ENCODE results near the gene FBXO27. TPM values are rescaled to one million over a fixed set of nuclear protein-coding genes. Genes with fewer than 3 reads are reported as not detected.
A peak's percentile ranks its signal among the peaks of the same experiment; 100 is the strongest.

Gene FBXO27
- total and polyA plus RNA-seq, 2 of the 13 experiments (the other 11 are each of a cell fraction or from before 2014, with no cell fraction given) = 0.15 to 2.8 TPM

DNA sequence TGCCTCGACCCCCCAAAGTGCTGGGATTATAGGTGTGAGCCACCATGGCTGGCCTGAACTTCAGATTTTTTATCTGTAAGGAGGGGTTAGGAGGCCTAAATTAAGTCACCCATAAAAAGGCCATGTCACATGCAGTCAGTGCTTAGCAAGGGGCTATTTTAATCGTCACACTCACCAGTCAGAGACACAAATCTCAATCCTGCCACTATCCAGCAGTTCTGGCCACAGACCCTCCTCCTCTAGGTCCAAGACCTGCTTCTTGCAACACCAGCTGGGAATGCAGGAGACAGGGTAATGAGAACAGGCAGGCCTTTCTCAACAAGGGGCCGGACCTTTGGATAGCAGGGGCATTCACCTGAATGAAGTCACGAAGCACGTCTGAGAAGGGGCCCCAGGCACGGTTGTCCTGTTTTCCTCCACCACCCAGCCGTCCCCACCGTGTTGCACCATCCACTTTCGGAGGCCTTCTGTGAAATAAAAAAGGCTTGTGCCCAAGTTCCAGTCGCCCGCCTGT, 1.4 kb downstream of the FBXO27 start (continued):
- TF ChIP-seq, protein P1, sequence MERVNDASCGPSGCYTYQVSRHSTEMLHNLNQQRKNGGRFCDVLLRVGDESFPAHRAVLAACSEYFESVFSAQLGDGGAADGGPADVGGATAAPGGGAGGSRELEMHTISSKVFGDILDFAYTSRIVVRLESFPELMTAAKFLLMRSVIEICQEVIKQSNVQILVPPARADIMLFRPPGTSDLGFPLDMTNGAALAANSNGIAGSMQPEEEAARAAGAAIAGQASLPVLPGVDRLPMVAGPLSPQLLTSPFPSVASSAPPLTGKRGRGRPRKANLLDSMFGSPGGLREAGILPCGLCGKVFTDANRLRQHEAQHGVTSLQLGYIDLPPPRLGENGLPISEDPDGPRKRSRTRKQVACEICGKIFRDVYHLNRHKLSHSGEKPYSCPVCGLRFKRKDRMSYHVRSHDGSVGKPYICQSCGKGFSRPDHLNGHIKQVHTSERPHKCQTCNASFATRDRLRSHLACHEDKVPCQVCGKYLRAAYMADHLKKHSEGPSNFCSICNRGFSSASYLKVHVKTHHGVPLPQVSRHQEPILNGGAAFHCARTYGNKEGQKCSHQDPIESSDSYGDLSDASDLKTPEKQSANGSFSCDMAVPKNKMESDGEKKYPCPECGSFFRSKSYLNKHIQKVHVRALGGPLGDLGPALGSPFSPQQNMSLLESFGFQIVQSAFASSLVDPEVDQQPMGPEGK (CRISPR knock-in tag; IDR thresholded peaks at IDR 0.05) = peak; percentile 62; the same call in 1 of the 2 replicates
- peak; percentile 55 for TF ChIP-seq SALL1 (CRISPR knock-in tag; IDR thresholded peaks at IDR 0.05)
- peak; percentile 78 for TF ChIP-seq CEBPB (IDR thresholded peaks at IDR 0.05; ENCODE audit: borderline replicate concordance, low read depth, low read length)
- 0 out of 2 replicates have a peak, but pooled peaks have one; percentile 38 for TF ChIP-seq GATAD2A (CRISPR knock-in tag; IDR thresholded peaks at IDR 0.05)
- TF ChIP-seq, protein P2, sequence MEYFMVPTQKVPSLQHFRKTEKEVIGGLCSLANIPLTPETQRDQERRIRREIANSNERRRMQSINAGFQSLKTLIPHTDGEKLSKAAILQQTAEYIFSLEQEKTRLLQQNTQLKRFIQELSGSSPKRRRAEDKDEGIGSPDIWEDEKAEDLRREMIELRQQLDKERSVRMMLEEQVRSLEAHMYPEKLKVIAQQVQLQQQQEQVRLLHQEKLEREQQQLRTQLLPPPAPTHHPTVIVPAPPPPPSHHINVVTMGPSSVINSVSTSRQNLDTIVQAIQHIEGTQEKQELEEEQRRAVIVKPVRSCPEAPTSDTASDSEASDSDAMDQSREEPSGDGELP (IDR thresholded peaks at IDR 0.05; ENCODE audit: borderline replicate concordance, low read depth) = peak; percentile 71
- 0 out of 2 replicates have a peak, but pooled peaks have one; percentile 31 for TF ChIP-seq ZNF709 (CRISPR knock-in tag; IDR thresholded peaks at IDR 0.05)
- TF ChIP-seq MIER2 (CRISPR knock-in tag; IDR thresholded peaks at IDR 0.05) = no peak
- TF ChIP-seq, protein P3, sequence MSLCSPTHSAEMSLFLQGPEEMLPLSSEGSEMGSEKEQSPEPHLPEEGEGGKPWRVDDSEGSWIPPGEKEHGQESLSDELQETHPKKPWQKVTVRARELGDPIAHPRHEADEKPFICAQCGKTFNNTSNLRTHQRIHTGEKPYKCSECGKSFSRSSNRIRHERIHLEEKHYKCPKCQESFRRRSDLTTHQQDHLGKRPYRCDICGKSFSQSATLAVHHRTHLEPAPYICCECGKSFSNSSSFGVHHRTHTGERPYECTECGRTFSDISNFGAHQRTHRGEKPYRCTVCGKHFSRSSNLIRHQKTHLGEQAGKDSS (CRISPR knock-in tag; IDR thresholded peaks at IDR 0.05; ENCODE audit: borderline replicate concordance, low read depth) = 0 out of 2 replicates have a peak, but pooled peaks have one; percentile 33
- TF ChIP-seq, protein P4, sequence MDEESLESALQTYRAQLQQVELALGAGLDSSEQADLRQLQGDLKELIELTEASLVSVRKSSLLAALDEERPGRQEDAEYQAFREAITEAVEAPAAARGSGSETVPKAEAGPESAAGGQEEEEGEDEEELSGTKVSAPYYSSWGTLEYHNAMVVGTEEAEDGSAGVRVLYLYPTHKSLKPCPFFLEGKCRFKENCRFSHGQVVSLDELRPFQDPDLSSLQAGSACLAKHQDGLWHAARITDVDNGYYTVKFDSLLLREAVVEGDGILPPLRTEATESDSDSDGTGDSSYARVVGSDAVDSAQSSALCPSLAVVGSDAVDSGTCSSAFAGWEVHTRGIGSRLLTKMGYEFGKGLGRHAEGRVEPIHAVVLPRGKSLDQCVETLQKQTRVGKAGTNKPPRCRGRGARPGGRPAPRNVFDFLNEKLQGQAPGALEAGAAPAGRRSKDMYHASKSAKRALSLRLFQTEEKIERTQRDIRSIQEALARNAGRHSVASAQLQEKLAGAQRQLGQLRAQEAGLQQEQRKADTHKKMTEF (CRISPR knock-in tag; IDR thresholded peaks at IDR 0.05) = 0 out of 2 replicates have a peak, but pooled peaks have one; percentile 22
- peak; percentile 36 to 76; a peak in 3 of 4 replicates for TF ChIP-seq POLR2A (IDR thresholded peaks at IDR 0.05; ENCODE audit: insufficient read depth in 1 of 2, low read depth in 2 of 2, low read length in 2 of 2)
- TF ChIP-seq HOXA3 (CRISPR knock-in tag; IDR thresholded peaks at IDR 0.05) = peak; percentile 66; the same call in 1 of the 2 replicates
- 0 out of 2 replicates have a peak, but pooled peaks have one; percentile 11 for TF ChIP-seq ZNF605 (CRISPR knock-in tag; IDR thresholded peaks at IDR 0.05)
- peak; percentile 21; the same call in 1 of the 2 replicates for TF ChIP-seq ETV5 (CRISPR knock-in tag; IDR thresholded peaks at IDR 0.05; ENCODE audit: borderline replicate concordance)
- no peak for TF ChIP-seq KDM2A (CRISPR knock-in tag; IDR thresholded peaks at IDR 0.05; ENCODE audit: borderline replicate concordance, low read depth)
- 0 out of 2 replicates have a peak, but pooled peaks have one; percentile 30 for TF ChIP-seq KLF6 (CRISPR knock-in tag; IDR thresholded peaks at IDR 0.05)
- TF ChIP-seq, protein P5, sequence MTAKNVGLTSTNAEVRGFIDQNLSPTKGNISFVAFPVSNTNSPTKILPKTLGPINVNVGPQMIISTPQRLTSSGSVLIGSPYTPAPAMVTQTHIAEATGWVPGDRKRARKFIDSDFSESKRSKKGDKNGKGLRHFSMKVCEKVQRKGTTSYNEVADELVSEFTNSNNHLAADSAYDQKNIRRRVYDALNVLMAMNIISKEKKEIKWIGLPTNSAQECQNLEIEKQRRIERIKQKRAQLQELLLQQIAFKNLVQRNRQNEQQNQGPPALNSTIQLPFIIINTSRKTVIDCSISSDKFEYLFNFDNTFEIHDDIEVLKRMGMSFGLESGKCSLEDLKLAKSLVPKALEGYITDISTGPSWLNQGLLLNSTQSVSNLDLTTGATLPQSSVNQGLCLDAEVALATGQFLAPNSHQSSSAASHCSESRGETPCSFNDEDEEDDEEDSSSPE (CRISPR knock-in tag; IDR thresholded peaks at IDR 0.05) = 0 out of 2 replicates have a peak, but pooled peaks have one; percentile 25
- TF ChIP-seq FOSL2 (CRISPR knock-in tag; IDR thresholded peaks at IDR 0.05) = peak; percentile 27; the same call in 1 of the 2 replicates
- TF ChIP-seq MAZ (IDR thresholded peaks at IDR 0.05; ENCODE audit: borderline replicate concordance, low read depth, low read length) = no peak
- peak; percentile 17; the same call in 1 of the 2 replicates for TF ChIP-seq MAZ (CRISPR knock-in tag; IDR thresholded peaks at IDR 0.05; ENCODE audit: low read depth)
- TF ChIP-seq THAP11 (CRISPR knock-in tag; IDR thresholded peaks at IDR 0.05) = 0 out of 2 replicates have a peak, but pooled peaks have one; percentile 9
- no peak for TF ChIP-seq LCORL (IDR thresholded peaks at IDR 0.05)
- peak; percentile 40; the same call in 1 of the 2 replicates for TF ChIP-seq LCORL (CRISPR knock-in tag; IDR thresholded peaks at IDR 0.05)
- TF ChIP-seq RXRA (CRISPR knock-in tag; IDR thresholded peaks at IDR 0.05) = 0 out of 2 replicates have a peak, but pooled peaks have one; percentile 57
- 0 out of 2 replicates have a peak, but pooled peaks have one; percentile 43 for TF ChIP-seq JUN (CRISPR knock-in tag; IDR thresholded peaks at IDR 0.05)
- TF ChIP-seq ZFP1 (CRISPR knock-in tag; IDR thresholded peaks at IDR 0.05) = no peak
- TF ChIP-seq ZNF205 (CRISPR knock-in tag; IDR thresholded peaks at IDR 0.05) = 0 out of 2 replicates have a peak, but pooled peaks have one; percentile 44
